ENCODE results near the gene MRPL37.
"Not testable (repeated sequence)": the region's sequence is repeated elsewhere in the genome, so short reads cannot be mapped to it uniquely, and the experiment has no call there.

The MRPL37 gene

GRCh38 chr1:54172614-54173599, 27.1 kb upstream of the MRPL37 start:
- DNase-seq: no peak

DNA sequence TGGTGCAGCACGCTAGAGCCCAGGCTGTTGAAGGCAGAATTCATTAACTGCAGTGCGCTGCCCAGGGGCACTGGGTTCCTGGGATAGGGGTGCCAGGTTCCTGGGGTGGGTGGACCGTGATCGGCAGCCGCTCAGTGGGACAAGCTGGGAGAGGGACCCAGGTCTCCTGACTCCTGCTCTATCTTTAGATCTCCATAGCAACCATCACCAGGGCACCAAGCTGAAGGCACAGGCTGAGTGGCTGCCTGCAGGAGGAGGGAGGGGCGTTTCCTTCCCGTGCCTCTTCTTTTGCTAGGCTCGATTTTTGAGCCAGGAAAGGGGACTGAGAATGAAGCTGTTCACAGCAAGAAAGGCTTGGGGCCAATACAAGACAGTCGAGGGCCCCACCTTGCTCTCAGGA, 26.3 kb upstream of the MRPL37 start:
- DNase-seq: no peak

DNA sequence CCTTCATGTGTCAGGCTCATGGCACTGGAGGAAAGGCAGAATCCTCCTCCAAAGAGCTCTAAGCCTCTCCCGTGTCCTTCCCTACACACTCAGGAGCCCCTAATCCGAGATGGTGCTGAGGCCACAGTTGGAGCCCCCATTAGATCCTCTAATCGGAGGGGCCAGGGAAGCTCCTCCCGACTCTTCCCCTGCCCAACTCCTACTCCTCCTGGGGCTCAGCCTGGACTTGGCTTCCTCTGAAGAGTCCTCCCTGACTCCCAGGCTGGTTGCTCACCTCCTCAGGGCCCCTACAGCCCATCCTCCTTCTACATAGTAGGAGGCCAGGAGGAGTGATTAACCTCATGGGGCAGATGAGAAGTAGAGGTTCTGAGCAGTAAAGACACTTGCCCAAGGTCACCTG, 25.9 kb upstream of the MRPL37 start:
- DNase-seq: no peak

DNA sequence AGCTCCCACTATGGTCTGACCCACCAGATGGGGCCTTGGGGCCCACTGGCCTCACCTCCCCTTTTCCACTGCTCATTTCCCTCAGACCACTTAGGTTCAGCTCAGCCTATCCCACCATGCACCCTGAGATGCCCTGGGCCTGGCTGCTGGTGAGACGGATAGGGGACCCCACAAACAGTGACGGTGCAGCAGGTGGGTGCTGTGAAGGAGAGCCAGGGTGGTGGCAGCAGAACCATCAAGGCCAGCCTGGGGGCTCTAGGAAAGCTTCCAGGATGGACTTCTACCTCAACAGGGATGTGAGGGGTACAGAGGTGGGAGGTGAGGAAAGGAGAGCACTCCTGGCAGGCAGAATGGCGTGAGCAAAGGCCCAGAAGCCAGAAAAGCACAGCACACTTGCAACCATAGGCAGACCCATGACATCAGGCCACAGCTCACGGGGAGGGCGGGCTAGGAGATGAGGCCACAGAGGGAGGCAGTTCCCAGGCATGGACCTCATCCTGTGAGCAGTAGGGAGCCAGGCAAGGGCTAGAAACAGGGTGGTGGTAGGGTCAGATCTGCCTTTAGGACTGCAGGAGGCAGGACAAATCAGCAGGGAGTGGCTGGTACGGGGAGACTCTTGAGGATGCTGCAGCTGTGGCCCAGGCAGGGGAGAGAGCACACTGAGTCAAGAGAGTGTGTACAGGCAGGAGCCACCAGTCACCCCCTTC, 23.2 kb upstream of the MRPL37 start:
- no peak for DNase-seq

DNA sequence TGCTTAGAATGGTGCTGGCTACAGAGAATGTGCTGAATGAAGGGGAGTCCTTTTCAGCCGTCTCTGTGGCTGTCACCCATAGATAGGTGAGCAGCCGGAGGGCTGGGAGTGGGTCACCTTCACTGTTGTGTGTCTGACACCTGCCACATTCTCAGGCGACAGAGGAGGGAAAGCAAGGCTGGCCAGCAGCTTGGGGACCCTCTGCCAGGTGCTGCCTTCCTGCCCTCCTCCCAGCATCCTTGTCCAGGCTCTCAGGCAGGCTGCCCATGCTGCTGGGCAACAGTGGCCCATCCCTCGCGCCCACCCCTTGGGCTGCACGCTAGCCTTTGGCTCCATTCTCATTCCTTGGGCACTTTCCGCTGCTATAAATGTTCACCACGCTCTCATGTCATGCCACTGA, 22.2 kb upstream of the MRPL37 start:
- no peak for DNase-seq

GRCh38 chr1:54178296-54179070, 21.5 kb upstream of the MRPL37 start:
- DNase-seq: no peak

DNA sequence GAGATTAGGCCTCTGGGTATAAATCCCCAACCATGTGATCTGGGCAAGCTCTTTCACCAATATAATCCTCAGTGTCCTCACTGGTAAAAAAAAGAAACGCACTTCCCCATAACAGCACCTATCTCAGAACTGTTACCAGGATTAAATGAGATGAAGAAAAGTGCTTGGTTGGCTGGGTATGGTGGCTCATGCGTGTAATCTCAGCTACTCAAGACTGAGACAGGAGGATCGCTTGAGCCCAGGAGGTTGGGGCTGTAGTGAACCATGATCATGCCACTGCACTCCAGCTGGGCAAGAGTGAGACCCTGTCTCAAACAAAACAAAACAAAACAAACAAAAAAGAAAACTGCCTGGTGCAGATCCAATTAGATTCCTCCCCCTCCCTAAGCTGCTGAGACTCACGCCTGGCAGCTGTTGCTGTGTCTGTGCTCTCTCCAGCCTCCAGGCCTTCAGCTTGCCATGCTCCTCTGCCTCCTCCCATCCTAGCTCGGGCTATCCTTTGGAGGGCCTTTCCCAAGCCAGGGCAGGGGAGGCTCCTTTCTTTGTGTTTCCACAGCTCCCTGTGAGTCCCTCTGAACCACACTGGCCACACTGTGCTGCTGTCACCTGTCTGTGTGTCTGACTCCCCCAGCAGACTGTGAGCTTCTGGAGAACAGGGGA, 19.1 kb upstream of the MRPL37 start:
- DNase-seq: no peak

DNA sequence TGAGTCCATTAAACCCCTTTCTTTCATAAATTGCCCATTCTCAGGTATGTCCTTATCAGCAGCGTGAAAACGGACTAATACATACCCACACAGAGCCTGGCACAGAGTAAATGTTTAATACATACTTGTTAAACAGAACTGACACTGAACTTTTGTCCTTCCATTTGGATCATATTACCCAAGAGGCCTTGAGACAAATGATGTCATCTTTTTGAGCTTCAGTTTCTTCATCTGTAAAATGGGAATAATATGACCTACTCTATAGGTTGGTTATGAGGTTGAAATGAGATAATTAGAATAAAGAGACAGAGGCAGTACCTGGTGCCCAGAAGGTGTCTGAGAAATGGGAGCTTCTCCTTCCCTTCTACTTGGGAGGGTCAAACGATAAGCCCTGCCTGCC, 13.9 kb upstream of the MRPL37 start:
- no peak for DNase-seq

- no peak for DNase-seq
Observed at GRCh38 chr1:54188291-54188690, 11.7 kb upstream of the MRPL37 start.

DNA sequence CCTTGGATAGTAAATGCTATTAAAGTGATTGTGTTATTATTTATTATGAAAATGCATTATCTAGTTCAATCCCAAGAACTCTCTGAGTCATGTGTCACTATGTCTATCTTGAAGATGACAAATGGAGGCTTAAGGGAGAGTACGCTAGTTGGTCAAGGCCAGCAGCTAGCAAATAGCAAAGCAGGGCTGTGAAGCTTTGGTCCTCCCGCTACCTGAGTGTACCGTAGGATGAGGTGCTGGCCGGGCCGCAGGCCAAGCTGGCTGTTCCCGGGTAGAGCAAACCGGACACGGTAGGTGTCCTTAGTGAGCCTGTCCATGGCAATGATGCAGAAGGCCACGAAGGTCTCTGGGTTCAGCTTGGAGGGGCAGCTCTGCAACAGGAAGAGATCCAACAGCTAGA, 9.4 kb upstream of the MRPL37 start:
- DNase-seq: no peak

DNA sequence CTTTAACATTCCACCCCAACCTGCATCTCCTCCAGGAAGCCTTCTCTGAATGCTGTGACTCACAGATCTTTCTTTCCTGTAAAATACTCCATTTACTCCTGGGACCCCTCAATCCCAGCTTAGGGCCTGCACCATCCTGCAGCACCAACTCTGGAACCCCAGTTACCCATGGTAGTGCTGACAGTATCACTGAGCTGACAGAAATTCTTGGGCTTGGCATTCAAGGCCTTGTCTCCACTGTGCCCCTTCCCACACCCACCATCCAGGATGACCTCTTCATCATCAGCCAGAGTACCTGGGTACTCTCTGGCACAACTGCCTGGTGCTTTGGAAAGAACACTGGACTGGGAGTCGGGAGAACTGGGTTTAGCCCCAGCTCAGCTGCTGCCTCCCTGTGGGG, 8.4 kb upstream of the MRPL37 start:
- no peak for DNase-seq

DNA sequence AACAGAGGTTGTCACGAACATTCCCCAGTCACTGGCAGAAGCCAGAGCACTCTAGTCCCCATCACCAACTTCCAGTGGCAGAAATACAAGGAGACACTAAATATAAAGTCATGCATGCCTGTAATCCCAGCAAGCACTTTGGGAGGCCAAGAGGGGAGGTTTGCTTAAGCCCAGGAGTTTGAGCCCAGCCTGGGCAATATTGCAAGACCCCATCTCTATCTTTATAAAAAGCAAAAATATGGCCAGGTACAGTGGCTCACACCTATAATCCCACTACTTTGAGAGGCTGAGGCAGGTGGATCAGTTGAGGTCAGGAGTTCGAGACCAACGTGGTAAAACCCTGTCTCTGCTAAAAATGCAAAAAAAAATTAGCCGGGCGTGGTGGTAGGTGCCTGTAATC, 6.5 kb upstream of the MRPL37 start:
- DNase-seq: no peak

DNA sequence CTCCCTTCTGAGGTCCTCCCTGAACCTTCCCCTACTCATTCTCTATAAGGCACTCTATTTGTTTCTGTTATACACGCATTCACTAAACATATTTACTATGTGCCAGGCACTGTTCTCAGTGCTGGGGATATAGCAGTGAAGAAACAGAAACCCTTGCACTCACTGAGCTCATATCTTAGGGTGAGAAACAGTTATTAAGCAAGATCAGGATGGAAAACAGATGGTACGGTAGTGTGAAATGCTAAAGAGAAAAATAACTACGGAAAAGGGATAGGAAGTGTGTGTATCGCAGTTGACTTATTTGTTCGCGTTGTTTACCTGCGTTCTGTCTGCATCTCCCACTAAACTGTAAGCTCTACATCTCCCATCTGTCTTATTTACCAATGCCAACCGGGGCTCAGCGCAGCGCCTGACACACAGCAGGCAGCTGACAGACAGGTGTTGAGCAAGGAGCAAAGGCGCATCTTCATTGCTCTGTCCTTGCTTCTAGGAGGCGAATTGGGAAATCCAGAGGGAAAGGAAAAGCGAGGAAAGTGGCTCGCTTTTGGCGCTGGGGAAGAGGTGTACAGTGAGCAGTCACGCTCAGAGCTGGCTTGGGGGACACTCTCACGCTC, 709 bp upstream of the MRPL37 start:
- DNase-seq: no peak

DNA sequence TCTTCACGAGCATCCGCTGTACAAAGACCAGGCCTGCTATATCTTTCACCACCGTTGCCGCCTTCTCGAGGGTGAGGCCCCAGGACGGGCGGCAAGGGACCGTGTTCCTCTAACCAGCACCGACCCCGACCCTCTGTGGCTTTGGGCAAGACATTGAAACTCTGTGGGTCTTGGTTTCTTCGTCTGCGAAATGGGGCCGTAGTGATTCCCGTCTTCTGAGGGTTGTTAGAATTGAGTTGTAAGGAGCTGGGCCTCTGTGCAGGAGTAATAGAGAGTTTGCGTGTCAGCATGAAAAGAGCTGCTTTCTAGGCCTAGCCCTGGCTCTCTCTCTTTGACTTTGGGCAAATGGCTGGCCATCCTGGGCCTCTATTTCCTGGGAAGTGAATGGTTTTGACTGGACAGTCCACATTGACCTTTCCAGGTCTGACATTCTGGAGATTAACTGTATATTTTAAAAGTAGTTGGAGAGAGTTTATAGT, 591 bp downstream of the MRPL37 start:
- no peak for DNase-seq

GRCh38 chr1:54204199-54204598, 4.2 kb downstream of the MRPL37 start:
- no peak for DNase-seq

- DNase-seq: no peak
Observed at GRCh38 chr1:54207287-54207686, 7.3 kb downstream of the MRPL37 start.

DNA sequence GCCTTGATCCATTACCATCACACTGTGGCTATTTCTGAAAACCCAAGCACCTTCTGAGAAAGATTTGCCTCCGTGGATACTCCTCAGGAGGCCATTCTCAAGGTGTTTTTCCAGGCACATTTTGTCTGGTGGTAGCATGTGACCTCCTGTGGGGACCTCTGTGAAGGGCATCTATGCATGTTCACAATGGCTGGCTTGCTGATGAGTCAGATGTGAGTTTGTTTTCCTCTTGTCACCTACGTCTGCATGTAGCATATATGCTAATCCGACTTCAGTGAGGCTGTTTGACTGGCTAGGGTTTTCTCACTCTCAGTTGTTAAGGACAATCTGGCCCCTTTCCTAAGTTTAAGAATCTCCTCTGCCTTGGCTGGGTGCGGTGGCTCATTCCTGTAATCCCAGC, 7.9 kb downstream of the MRPL37 start:
- not testable (repeated sequence) for DNase-seq

DNA sequence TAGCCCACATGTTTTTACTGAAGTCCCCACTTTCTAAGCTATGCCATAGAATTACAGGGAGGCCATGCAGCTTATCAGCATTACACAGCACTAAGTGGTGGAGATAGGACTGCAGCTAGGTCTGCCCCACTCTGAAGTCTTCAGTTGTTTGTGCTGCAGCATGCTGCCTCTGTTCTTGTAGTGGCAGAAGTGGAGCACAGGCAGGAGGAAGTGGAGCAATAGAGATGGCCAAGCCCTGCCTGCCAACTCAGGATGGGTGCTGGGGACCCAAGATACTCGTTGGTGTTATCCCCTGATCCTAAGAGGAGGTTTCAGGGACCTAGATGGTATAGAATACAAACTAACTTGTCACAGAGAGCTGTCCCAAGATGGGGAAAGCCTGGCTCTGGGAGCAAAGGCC, 12.9 kb downstream of the MRPL37 start:
- DNase-seq: no peak

GRCh38 chr1:54215523-54215922, 15.6 kb downstream of the MRPL37 start:
- no peak for DNase-seq

- DNase-seq: no peak
Observed at GRCh38 chr1:54218883-54219687, 19.1 kb downstream of the MRPL37 start.

DNA sequence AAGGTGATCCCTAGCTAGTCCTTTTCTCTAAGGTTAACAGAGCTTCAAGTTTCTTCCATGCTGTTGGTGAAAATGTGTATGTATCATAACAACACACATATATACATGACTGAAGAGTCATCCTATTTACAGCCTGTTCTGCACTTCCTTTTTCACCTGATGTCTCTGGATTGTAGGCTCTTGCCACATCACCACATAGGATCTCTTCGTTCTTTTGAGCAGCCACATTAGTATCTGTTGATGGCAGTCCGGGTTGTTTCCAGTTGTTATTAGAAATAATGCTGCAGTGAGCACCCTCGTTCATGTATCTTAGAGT, 19.7 kb downstream of the MRPL37 start:
- DNase-seq: no peak

Measured in GOT3 (cell line).